Gastrocnemius medialis (tissue), 4 donors: ENCODE data around the gene SLC66A2. TPM values are rescaled to one million over a fixed set of nuclear protein-coding genes. Genes with fewer than 3 reads are reported as not detected.
"Not testable (repeated sequence)": the region's sequence is repeated elsewhere in the genome, so short reads cannot be mapped to it uniquely, and the experiment has no call there.

Experiments
- ATAC-seq, 2 donors: fragments of 150-250 bp; one replicate each; pipeline ENCODE4 v1.9.1; 2016
- DNase-seq, 2 donors: peaks; one replicate each; pipeline ENCODE4 v3.0.0-alpha.2; 2019
- H3K27ac ChIP-seq, 4 donors: fragments of 200-600 bp; sonication (generic); 1 replicate in 1 of 4; 2 replicates in 3 of 4; pipeline ENCODE4 v1.5.1; 2016 to 2018; ENCODE audit warnings: mild to moderate bottlenecking in 2 of 4, moderate library complexity in 1 of 4
- H3K27me3 ChIP-seq, 3 donors: fragments of 200-600 bp; sonication (generic) in 2 of 3; 1 replicate in 1 of 3; 2 replicates in 2 of 3; pipeline versions ENCODE4 v1.5.1 to v1.6.0; 2016 to 2019; ENCODE audit warnings: mild to moderate bottlenecking in 1 of 3, moderate library complexity in 1 of 3
- H3K36me3 ChIP-seq, 2 donors: fragments of 200-600 bp; sonication (generic) in 1 of 2; one replicate each; pipeline ENCODE4 v1.5.1; 2017 to 2018
- H3K4me1 ChIP-seq, 2 donors: fragments of 200-600 bp; sonication (generic) in 1 of 2; one replicate each; pipeline ENCODE4 v1.5.1; 2016 to 2017; ENCODE audit warnings: mild to moderate bottlenecking in 2 of 2
- H3K4me3 ChIP-seq, 4 donors: fragments of 200-600 bp; sonication (generic) in 3 of 4; 1 replicate in 1 of 4; 2 replicates in 3 of 4; pipeline ENCODE4 v1.5.1; 2016 to 2019; ENCODE audit warnings: mild to moderate bottlenecking in 2 of 4
- H3K9me3 ChIP-seq, 3 donors: fragments of 200-600 bp; sonication (generic) in 2 of 3; 1 replicate in 1 of 3; 2 replicates in 2 of 3; pipeline ENCODE4 v1.5.1; 2016 to 2019
- CTCF ChIP-seq, 5 experiments: fragments of 450-650 bp in 3 of 5; fragments of 200-600 bp in 2 of 5; sonication (generic) in 2 of 5; IDR thresholded peaks in 4 of 5; conservative IDR thresholded peaks in 1 of 5; 1 replicate in 4 of 5; 2 replicates in 1 of 5; pipeline ENCODE4 v1.5.1; 2016 to 2019; ENCODE audit warnings: antibody characterized with exemption in 5 of 5, mild to moderate bottlenecking in 3 of 5, moderate library complexity in 3 of 5
- POLR2A ChIP-seq, 2 donors: fragments of 450-650 bp; IDR thresholded peaks; one replicate each; pipeline ENCODE4 v1.6.1; 2017; ENCODE audit warnings: antibody characterized with exemption in 2 of 2, mild to moderate bottlenecking in 2 of 2, moderate library complexity in 2 of 2
- in situ Hi-C, 4 donors: fragments of 200-750 bp; cut with MboI; loops; one replicate each; pipeline versions ENCODE4 v1.15.0 to v1.8.0; 2017; ENCODE audit warnings: low sequenced_read_pairs in 4 of 4
- intact Hi-C: fragments of 100-400 bp; cut with DNase I; formaldehyde crosslinking; loops from one replicate; pipeline ENCODE4 v1.15.1; 2023; ENCODE audit warnings: low total_unique reads
- total RNA-seq, 4 donors: library from RNA; depleted of rRNA; stranded (reverse); fragments of >200 nt; gene quantifications; one replicate each; pipeline versions ENCODE4 v1.1.0 to v1.2.3, GENCODE V29; 2016

Gene SLC66A2
- total RNA-seq, 4 donors from 2014 or later, result 43.3 to 121 (median 107) TPM

GRCh38 chr18:79868168-79868784 lies 83.2 kb downstream of the SLC66A2 start:
- Histone ChIP-seq H3K27me3 (peaks cover 8 to 13% (median 13%) of the 10 kb centered on the region in 3 donors), H3K27ac (no peak overlapping the region), H3K4me3 (no peak overlapping the region), H3K9me3 (no peaks in the 10 kb centered on the region), H3K4me1 (no peaks in the 10 kb centered on the region), H3K36me3 (no peaks in the 10 kb centered on the region)
- DNase-seq, result no peak
- intact Hi-C loops, result no loop called here
- in situ Hi-C loops, result no loop called here
- ATAC-seq, result no peak
- TF ChIP-seq POLR2A (IDR thresholded peaks at IDR 0.05) (no peak), CTCF (IDR thresholded peaks at IDR 0.05 in 4 of 5, conservative IDR thresholded peaks at IDR 0.05 in 1 of 5) (no peak)

- DNase-seq (no peak), ATAC-seq (no peak)
- H3K27ac ChIP-seq, result no peak overlapping the region
- H3K4me3 ChIP-seq, result no peak overlapping the region
- TF ChIP-seq CTCF (IDR thresholded peaks at IDR 0.05 in 4 of 5, conservative IDR thresholded peaks at IDR 0.05 in 1 of 5) (no peak), POLR2A (IDR thresholded peaks at IDR 0.05) (no peak)
- intact Hi-C loops, result no loop called here
- no peaks in the 10 kb centered on the region for H3K36me3 ChIP-seq
- peaks cover 6 to 13% (median 11%) of the 10 kb centered on the region in 3 donors for H3K27me3 ChIP-seq
- no peaks in the 10 kb centered on the region for H3K9me3 ChIP-seq
- no peaks in the 10 kb centered on the region for H3K4me1 ChIP-seq
- in situ Hi-C loops, result no loop called here
Measured at GRCh38 chr18:79867666-79868065, 83.8 kb downstream of the SLC66A2 start.

- intact Hi-C loops, result no loop called here
- DNase-seq (no peak), ATAC-seq (no peak)
- TF ChIP-seq CTCF (IDR thresholded peaks at IDR 0.05 in 4 of 5, conservative IDR thresholded peaks at IDR 0.05 in 1 of 5) (no peak), POLR2A (IDR thresholded peaks at IDR 0.05) (no peak)
- H3K27me3 ChIP-seq, result peaks cover 5 to 13% (median 10%) of the 10 kb centered on the region in 3 donors
- H3K9me3 ChIP-seq, result no peaks in the 10 kb centered on the region
- no peak overlapping the region for H3K27ac ChIP-seq
- H3K36me3 ChIP-seq, result no peaks in the 10 kb centered on the region
- H3K4me1 ChIP-seq, result no peaks in the 10 kb centered on the region
- no peak overlapping the region for H3K4me3 ChIP-seq
- in situ Hi-C loops, result no loop called here
Measured at GRCh38 chr18:79866889-79867574, 84.4 kb downstream of the SLC66A2 start.

GRCh38 chr18:79865951-79866350 lies 85.5 kb downstream of the SLC66A2 start:
- ATAC-seq, in situ Hi-C loops, H3K4me1 ChIP-seq, intact Hi-C loops, H3K36me3 ChIP-seq, H3K27ac ChIP-seq, H3K27me3 ChIP-seq, DNase-seq, H3K9me3 ChIP-seq, H3K4me3 ChIP-seq: not testable (repeated sequence)

- ATAC-seq, intact Hi-C loops: not testable (repeated sequence)
Measured at GRCh38 chr18:79864955-79865354, 86.5 kb downstream of the SLC66A2 start.

More at GRCh38 chr18:79864955-79865354, 86.5 kb downstream of the SLC66A2 start:
- in situ Hi-C loops, H3K27me3 ChIP-seq, H3K4me3 ChIP-seq, H3K27ac ChIP-seq, H3K4me1 ChIP-seq, DNase-seq, H3K9me3 ChIP-seq, H3K36me3 ChIP-seq: not testable (repeated sequence)
